ENCODE results near the gene INSYN1.

INSYN1 gene

DNA sequence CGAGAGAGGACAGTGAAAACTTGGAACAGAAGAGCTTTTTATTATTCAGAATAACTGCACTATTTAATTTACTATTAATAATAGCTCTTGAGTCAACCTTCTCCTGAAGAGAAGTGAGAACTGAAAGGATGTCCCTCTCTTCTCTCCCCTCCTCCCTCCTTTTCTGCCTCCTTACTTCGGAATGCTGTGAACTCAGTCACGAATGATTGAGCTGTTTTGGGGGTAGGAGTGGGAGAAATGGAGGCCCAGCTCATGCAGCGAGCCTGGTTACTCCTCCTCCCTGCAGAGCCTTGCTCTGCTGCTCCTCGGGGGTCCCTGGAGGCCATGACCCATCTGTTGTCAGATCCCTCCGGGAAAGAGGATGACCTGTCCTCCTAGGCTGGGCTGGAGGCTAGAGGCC is 20.3 kb upstream of the INSYN1 start:
- DNase-seq = no peak

DNA sequence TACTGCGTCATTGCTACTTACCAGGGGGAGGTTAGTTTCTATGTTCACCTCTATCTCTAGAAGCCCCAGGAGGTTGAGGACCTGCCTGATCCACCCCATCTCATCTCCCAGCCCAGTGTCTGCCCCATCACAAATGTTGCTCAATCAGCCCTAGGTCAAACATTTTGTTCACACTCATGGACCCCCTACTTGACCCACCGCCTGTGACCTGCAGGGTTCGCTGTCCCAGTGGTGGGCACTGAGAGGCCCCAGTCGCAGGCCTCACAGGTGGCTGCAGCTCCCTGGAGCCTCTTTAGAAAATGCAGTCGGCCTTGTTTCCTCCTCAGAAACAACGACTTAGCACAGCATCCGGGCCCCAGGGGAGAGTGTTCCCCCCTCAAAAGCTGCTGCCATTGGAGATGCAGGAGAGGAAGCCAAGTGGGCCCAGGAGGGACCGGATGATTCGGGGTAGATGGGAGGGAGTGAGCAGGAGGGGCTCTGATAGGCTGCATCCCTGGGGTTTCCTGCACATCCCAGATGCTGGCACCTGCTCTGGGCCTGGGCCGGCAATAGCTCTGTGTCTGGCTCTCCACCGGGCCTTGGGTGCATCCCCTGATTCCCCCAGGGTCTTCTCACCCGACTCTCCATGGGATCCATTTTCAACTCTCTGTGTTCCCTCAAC is 18.4 kb upstream of the INSYN1 start:
- DNase-seq = no peak

DNA sequence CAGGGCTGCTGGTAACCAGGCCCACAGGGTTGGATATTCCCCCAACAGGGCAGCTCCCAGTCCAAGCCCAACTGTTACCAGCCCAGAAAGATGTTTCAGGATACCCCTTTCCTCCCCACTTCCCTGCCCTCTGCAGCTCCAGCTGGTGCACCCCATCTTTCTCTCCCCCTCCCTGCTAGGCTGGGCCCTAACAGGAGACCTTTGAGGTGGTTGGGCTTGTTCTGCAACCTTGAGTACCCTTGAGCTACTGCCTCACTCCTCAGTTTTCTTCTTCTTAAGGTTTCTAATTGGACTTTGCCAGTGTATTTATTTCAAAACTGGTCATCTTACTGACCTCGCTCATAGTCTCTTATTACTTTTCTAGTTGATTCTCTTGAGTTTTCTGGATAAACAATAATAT is 16.9 kb upstream of the INSYN1 start:
- DNase-seq = no peak

DNA sequence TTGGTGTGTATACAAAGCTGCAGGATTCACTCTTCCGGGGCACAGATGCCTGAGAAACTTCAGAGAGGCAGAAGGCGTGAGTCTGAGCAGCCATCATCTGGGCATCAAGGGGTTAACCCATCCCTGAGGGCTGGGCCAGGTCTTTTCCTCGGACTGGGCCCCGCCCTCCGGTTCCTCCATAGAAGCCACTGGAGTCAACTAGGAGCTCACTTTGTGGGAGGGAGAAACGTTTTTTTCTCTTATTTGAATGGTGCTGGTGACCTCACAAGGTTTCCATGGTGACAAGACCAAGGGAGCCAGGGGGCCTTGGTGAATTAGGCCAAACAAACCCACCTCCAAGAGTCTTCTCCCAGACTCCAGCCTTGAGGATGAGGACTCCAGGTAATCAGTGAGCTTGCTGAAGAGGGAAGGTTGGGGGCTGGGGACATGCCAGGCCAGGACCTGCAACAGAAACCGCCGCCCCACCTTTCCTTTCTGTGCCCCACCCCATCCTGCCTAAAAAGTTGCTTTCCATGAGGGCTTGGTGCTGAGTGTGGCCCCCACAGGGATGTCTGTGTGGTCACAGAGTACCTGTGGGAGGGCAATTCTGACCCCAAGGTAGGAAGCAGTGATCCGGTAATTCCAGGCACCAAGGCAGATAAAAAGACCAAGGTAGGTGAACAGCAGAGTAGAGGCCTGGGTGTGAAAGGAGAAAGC is 14.8 kb upstream of the INSYN1 start:
- no peak for DNase-seq

DNA sequence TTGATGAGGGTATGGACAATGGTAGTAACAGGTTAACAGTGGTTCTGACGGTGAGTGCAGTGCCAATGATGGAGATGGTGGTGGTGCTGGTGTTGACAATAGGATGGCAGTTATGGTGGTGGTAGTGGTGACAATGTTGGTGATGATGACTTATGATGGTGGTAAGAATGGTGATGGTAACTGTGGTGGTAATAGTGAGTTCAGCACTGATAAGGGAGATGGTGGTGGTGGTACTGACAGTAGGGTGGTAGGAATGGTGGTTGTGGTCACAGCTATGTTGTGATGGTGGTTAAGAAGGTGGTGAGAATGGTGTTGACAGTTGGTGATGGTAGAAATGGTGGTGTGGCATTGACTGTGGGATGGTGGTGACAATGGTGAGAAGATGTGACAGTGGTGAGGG is 13.4 kb upstream of the INSYN1 start:
- no peak for DNase-seq

DNA sequence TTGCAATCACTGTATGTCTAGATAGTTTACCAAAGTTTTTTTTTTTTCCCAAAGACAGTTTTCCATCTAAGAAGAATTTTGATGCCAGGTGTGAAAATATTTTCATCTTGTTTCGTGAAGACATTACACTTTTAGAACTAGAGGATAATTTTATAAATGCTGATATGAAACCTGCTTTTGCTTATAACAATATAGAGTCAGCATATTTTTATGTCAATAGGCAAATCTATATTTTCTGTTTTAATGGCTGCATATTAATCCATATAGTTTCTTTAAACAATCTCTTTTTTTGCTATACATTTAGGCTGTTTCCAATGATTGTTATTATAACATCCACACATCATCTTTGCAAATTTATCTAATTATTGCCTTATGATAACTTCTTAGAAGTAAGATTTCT is 12.6 kb upstream of the INSYN1 start:
- no peak for DNase-seq

DNA sequence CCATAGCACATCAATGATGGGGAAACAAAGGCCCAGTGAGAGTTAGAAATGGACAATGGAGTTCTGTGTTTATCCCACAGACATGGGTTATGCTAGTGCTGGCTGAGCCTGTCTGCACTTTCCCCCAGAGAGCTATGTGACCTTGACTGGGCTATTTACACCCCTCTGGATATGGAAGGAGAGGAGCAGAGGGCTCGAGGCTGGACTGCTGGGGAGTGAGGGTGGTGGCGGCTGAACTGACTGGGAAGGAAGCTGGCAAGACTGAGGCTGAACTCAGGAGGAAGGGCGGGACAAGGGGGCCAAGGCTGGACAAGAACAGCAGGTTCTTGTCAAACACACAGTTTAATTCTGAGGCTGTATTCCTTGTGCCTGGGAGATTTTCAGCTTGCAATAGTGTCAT is 10.8 kb upstream of the INSYN1 start:
- DNase-seq = no peak

DNA sequence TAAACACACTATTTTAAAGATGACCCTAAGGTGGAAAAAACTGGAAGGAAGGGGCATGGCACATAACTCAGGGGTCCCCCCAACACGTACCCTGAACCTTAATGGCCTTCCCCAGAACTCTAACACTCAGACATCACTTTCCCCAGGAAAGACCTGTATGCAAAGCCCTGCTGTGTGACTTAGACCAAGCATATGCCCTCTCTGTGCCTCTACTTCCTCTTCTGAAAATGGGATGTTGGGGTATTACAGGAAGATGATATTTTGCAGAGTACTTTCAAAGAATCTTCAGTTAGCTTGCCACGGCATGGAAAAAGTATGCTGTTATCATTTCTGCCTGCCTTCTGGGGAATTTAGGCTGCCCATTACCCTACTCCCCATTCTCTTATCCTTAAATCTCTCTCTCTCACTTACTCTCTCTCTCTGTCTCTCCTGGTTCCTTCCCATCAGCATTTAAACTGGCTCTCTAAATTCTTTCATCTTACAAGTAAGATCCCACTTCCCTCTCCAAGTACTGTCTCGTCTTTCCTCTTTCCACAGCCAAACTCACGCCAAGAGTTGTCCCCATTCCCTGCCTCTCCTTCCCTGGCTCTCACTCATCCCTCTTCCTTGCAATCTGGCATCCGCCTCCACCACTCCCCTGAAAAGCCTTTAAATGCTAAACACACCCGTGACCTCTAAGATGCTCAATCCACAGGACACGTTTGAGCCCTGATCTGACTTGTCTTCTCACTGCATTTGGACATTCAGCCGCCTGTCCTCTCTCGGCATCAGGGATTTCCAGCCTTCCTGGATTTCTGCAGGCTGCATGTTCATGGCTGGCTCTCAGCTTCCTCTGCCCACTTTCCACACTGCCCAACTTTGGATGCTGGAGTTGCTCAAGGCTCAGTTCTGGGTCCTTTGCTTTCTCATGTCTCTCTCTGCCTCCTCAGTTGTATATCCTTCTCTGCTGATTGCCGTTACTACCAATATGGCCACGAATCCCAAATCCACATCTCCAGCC is 7.5 kb upstream of the INSYN1 start:
- DNase-seq = no peak

DNA sequence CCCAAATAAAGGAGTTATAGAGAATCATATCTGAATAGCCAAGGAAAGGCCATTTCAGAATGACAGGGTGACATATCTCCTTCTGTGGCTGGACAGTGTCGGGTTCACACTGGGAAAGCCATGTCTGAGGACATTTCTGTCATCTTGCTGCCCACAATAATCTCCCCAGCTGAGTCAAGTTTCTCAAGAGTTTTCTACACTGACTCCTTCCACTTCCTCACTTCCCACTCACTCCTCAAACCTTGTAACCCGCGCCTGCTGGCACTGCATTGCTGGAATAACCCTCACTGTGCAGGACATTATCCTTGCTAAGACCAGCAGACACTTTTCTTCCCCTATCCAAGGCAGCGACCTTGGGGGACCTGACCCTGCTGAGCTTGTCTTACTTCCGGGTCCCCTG is 5.3 kb upstream of the INSYN1 start:
- no peak for DNase-seq

DNA sequence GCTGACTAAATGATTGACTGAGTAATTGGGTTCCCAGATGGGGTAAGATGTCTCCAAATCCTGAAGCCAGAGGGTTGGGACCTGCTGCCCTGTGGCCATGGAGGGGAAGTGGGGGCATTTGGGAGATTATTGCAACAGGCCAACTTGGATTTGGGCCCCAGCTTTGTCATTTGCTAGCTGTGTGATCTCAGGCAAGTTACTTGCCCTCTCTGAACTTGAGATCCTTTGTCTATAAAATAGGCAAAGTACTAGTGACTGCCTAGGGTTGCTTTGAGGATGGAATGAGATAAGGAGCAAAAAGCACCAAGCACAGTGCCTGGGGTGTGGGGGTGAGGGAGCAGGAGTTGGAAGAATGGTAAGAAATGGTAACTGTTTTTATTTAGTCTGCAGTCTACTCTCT is 4.4 kb upstream of the INSYN1 start:
- no peak for DNase-seq

DNA sequence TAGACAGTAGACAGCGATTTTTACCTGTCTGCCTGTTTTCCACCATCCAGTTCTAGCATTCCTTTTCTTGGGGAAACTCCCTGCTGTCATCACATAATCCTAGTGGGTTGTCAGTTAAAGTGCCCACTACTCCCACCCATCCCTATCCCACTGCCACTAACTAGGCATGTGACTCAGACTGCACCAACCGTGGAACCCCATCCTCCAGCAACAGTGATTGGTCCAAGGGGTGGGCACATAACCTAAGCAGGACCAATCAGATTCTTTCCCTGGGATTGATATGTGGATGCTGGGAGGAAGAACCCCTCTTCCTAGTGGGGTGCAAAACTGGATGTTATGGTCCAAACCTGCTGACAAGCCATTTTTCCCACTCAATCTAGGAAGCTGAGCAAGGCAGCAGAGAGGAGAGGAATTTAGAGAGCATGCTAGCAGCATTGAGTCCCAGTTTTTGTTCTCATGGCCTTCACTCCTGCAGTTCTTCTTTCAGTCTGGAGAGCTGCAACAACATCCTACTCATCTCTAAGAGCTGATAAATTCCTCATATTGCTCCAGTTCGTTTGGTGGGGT is 3.9 kb upstream of the INSYN1 start:
- DNase-seq = no peak

DNA sequence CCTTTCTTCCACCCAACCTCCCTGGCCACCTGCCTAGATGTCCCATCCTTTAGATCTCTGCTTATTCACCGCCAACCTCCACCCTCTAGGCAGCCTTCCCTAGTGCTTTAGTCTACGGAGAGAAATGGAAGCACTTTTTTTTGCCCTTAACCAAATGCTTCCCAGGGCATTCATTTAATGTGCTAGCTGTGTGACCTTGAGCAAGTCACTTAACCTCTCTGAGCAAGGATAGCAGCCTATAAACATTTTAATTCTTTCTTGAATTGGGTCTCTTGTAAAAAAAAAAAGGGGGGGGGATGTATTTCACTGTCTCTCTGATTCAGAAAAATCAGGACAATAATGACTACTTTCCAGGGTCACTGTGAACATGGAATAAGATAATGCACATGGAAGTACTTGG is 3.2 kb upstream of the INSYN1 start:
- no peak for DNase-seq

DNA sequence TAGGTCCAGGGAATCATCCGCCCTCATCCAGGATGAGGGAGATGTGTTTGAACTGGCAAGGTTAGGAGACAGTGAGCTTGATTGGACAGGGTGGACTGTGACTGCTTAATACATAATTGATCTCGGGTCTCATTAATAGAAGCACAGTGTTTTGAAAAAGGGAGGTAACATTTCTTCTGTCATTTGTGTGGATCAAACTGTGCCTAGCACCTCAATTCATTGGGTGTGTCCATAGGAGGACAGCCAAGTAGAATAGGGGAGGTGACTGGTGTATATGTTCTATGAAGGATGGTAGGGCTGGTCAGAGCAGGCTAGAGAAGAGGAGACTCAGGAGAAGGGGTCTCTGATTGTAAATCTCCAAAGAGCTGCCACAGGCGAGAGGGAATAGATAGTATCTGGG is 2.8 kb upstream of the INSYN1 start:
- no peak for DNase-seq

DNA sequence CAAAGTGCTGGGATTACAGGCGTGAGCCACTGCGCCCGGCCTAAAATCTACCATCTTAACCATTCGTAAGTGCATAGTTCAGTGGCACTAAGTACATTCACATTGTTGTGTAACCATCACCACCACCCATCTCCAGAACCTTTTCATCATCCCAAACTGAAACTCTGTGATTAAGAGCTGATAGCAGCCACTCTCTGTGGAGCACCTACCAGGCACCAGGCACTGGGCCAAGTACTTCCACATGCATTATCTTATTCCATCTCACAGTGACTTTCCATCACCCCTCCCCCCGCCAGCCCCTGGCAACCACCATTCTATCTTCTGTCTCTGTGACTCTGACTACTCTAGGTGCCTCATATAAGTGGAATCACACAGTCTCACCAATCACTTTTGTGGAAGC is 2.3 kb upstream of the INSYN1 start:
- DNase-seq = no peak

DNA sequence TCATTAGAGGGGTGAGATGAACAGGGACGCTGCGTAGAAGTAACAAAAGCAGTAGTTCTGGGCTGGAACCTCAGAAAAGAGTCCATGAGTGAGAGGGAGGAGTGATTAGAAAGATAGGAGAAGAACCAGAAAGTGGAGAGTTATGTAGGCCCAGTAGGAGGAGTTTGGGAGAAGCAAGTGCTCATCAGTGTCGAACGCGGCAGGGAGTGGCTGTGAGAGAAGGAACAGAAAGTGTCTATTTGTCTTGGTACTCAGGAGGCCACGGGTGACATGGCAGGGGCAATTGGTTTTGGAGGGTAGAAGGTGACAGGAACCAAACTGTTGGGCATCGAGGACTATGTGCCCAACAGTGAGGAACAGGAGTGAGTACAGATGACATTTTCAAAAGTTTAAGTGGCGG is 1.3 kb upstream of the INSYN1 start:
- DNase-seq = no peak

DNA sequence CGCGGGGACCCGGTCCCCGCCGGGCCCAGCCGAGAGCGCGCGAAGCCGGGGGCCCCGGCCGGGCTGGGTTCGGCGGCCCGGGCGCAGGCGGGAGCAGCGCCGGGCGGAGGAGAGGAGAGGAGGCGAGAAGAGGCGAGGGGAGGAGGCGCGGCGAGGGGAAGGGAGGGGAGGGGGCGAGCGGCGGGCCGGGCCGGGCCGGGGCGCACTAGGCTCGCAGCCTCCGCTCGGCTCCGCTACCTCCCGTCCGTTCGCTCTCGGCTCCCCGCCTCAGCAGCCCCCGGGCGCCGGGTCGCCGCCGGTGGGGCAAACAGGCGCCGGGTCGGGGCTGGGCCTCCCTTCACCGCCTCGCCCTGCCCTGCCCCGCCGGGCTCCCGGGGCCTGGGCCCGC is 351 bp downstream of the INSYN1 start:
- no peak for DNase-seq

DNA sequence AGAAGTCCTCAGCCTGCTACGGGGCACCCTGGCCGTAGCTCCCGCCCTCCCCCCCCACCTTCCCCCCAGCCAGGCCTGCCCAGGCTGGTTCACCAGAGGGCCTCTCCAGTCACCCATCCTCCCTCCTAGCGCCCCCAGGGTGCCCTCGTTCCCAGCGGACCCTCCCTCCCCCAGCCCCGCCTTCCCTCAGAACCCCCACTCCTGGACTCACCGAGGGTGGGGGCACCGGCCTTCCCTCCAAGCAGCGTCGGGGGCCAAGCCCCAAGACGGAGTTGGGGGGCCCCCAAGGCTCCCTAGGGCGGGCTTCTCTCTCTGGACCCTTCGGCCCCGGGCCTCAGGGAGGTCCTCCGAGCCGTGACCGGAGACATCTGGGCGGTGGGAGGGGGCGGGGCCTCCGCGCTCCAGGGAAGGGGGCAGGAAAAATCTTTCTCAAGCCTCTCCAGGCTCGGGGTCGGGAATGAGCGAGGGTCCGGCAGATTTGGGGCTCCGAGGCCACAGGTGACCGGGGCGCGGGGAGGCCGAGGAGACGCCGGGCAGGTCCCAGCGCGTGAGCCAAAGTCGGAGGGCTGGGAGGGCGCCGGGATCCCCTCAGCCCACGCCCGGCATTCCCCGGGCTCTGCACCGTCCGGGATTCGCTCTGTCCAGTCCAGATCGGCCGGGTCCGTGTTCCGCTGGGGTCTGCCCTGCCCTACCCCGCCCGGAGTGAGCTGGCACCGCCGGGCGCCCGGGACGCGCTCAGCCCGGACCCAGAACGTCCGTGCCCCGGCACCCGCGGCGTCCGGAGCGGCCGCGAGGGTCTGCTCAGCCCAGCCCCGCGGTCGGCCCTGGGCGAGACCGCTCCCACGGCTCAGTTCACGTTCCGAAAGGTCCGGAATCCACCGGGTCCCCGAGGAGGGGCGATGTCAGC is 999 bp downstream of the INSYN1 start:
- DNase-seq = no peak

DNA sequence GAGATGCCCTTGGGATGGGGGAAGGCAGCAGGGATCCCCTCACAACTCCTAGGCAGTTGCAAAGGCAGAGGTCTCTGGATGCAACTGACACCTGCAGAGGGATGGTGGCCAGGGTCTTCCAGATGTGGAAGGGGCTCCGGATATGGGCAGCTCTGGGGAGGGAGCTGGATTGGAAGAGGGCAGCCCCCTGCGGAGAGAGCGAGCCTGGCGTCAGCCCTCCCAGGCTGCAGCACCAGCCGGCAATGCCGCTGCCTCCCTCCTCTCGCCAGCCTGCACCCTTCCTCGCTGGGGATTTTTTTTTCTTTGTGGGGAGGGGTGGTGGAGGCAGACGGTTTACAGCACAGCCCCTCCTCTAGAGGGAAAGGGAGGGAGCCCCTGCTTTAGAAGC is 1.6 kb downstream of the INSYN1 start:
- no peak for DNase-seq

DNA sequence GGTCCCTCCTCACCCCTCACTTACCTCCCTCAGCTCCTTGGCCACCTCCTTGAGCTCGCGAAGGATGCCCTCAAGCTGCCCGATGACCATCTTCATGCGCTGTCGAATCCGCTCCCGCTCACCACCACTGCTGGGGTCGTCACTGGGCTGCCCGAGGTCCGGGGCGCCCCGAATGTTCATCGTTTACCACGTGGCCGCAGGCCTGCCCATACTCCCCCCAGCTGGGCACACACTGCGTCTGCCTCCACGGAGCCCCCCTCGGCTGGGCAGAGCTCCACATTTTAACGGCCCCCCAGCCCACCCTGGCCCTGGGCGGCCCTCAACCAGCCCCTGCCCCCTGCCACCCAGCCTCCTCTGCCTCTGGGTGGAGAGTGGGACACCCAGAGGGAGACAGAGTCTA is 2.2 kb downstream of the INSYN1 start:
- no peak for DNase-seq

DNA sequence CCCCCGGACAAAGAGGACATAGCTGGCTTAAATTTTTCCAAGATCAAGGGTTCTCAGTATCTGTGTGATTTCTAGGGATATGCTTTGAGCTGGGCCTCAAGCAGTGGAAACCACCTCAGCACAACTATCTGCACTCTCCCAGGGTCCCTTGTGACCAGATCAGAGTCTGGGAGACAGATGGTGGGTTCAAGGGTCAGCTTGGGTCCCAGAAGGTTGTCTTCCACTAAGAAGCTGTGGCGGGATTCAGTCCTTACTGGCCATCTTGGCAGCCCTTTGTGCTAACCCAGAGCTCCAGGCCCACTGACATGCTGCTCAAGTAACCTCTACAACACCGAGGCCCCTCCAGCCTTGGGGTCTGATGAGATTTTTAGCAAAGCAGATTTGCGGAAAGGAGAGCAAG is 2.7 kb downstream of the INSYN1 start:
- no peak for DNase-seq

DNA sequence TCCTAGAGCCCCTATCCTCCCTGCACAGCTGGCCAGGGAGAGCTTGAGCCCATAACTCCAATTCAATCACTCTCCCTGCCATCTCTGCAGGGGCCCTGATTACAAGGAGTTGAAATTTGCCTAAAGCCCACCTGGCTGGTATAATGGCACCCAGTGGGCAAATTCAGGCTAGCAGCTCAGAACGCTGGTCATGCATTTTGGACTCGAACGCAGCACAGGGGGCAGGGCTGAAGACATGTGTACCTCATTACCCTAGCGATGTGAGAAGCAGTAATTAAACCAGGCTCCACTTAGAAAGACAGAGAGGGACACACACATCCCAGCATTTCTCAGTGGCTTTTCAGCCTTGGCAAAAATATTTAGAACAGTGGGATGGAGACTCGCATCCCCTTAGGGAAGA is 3.2 kb downstream of the INSYN1 start:
- no peak for DNase-seq

DNA sequence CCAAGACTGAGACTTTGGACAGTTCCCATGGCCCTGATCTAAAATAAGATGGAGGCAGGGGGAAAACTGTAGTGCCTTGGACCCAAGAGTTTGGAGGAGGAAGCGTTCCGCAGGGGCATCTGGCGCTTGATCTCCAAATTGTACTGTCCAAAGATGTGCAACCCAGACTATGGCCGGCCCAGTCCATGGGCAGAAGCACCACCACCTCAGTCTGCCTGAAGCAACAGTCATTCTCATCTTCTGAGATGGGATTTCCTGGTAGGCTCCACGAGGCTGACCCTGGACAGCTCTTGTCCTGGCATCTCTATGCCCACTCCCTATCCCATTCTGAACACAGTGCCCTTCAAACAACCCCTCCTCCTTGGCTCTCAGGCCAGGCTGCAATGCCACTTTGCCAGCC is 3.6 kb downstream of the INSYN1 start:
- DNase-seq = no peak

DNA sequence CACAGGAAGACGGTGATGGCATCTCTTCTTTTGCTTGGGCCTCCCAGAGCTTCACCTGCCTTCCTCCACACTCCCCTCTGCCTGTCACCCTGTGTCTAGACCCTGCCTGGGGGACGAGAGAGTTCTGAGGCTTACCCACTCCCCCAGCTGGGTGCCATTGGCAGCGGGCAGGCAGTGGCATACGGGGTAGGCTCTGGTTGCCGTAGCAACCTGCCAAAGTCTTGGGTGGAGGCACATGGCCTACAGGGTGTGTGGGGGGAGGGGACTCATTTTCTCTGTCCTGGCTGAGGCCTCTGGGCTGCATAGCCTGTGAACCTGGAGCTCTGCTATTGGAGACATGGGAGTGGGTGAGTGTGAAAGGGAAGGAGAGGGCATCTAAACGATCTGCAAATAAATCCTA is 4.4 kb downstream of the INSYN1 start:
- no peak for DNase-seq
